ENCODE data around the gene MYH9.

Gene MYH9

DNA sequence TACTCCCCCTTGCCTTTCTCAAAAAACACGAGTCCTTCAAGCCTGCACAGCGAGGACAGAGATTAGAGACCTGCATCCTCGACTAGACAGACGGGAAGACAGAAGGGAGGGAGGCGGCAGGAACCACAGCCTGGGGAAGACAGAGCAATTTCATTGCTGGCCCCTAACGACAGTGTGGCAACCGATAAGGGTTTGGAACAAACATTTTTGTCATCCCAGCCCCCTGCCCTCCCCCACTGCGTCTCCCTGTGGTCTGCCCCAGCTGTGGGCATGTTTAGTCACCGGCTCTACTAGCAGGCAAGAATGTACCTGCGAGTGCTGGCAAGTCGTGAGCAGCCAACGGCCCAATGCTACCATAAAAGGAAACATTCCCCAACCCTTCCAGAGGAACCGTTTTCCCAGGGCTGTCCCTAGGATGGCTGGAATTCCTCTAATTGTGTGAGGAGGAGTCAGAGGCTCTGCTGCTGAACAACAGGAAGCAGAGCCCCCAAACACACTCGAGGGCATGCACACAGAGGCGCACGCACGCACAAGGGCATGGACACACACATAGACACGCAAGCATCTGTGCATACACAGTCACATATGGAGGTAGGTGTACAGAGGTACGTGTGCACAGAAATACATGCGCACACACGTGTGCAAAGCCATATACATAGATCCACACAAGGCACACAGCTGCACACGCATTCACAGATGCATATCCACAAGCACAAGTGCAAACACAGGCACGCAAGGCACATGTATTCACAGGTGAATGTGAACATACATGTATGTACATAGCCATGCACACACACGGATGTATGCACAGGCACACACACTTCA is 58.3 kb downstream of the MYH9 start:
- DNase-seq = peak; percentile 41

DNA sequence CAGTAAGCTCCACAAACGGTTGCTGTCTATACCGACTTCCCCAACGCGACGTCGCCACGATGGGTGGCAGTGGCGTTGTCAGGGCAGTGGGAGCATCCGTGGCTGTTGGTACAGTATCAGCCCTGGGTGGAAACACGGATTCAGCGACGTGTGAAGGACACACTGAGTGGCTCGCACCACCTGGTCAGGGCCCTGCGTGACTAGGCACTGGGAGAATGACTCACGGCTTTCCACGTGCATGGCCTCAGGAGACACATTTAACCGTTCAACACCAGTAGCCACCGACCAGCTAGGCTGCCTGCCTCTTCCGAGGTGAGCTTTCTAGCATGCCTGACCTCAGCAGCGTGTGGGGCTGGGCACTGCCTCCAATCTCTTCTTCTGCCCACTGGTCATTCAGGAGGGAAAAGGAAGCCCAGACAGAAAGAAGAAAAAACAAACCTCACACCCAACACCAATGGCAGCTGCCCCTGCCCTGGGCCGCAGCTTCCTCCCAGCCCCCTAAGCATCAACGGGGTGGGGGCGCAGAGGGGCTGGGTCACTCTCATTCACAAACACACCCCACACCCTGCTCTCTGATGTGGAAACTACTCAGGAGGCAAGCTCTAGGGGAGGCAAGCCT is 59.0 kb downstream of the MYH9 start:
- no peak for DNase-seq

DNA sequence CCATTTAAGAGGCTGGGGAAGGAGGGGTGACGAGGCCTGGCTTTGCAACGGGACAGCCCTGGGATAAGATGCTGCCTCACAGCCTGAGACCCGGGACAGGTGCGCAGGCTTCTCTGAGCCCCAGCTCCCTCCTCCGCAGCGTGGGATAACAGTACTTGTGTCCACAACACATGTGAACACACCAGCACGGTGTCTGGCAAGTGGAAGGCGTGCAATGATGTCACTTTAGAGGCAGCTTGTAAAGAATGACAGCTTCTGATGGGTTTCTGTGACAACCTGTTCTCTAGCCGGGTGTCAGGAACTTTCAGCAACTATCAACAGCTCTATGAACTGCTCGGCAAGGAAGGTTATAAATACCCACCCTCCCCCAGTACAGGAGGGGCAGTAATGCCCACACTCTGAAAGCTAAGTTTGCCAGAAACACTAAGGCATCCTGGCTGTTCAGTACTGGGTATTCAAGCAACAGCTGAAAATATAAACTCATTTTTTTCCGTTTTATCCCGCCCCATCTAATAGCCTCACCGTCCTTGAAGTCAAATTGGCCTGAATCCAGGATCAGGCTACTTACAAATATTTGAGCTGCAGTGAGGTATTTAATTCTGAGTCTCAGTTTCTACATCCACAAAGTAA is 59.7 kb downstream of the MYH9 start:
- DNase-seq = no peak

DNA sequence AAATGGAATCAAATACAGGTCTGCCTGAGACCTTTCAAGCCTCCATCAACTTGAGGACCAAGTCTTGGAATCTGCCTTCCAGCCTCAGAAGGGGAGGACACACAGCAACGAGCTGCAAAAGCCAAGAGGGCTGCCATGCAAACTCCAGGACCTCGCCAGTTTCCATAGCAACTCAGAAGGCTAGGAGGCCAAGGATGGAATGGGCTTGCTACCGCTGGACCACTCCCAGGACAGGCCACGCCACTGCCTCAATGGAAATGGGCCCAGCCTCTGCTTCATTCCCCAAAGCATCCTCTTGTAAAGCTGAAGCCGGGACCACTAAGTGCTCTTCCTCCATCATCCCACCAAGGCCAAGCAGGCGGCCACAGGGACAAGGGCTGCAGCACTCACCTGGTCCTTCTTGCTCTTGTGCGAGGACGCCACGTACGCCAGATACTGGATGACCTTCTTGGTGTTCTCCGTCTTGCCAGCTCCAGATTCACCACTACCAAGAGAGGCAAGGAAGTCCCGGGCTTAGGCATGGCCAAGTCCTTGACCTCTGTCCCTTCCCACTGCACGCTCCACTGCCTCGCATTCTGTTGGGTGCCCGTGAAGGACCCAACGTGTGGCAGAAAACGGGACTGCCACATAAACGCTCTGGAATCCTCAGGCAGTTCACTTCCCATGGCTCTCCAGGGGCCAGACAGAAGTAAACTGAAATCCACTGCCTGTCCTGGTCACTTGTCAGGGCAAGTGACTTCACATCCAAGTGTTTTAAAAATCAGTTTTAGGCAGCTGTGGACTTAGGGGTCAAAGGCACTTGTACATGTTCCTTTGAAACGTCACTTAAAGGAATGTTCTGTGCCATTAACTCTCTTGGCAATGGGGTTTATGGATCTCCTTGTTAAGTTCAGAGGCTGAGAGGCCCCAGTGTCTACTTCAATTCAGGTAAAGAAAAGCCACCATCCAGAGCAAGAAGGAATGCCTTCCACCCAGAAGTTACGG is 61.3 kb downstream of the MYH9 start:
- DNase-seq = no peak

DNA sequence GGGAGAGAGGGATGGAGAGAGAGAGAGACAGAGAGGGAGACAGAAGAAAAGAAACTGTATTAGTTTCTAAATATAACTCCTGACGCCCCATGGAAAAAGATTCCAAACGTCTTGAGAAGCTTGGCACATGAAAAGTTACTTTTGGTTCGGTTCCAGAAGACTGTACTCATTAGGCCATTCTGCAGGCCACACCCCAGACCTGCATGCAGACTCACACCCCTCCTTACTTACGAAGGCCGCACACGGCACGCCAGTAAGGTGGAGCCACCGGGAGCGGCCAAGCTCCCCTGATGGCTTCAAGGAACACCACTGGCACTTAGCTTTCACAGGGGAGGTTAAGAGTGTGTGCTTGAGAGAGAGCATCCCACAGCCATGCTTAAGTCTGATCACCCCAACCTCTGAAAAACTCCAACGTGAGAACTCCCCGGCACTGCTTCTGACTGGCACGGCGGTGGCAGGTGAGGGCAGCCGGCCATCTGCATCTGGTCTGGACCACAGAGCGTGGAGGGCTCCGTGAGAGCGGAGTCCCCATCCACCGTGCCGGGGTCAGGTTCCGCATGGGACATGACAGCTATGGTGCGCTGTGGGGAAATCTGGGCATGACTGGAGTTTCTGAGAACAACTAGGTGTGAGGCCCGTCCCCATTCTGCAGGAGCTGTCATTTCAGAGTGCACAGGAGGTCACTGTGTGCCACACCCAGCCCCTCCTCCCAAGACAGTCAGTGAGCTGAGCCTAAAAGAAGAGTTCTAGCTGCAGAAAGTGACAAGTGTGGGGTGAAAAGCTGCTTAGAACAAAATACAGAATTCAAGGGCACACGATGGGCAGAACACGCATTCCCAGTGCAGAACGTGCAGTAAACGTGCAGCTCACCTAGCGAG is 62.4 kb downstream of the MYH9 start:
- no peak for DNase-seq

DNA sequence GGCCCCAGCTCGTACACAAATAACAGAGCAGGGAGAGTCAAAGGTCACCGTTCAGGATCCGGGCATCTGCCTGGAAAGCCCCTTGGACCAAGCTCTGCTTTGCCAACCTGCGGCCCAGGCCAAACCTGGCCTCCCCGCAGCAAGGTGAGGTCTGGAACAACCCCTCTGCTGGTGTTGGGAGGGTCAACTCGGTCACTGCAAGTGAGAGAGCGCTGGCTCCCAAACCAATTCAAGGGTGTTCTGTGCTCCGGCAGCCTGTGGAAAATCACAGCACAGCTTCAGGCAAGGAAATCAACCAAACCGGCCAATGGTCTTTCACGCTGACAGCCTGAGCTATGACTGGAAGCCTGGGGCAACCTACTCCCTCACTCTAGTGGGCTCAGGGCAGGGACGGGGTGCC is 63.4 kb downstream of the MYH9 start:
- no peak for DNase-seq

DNA sequence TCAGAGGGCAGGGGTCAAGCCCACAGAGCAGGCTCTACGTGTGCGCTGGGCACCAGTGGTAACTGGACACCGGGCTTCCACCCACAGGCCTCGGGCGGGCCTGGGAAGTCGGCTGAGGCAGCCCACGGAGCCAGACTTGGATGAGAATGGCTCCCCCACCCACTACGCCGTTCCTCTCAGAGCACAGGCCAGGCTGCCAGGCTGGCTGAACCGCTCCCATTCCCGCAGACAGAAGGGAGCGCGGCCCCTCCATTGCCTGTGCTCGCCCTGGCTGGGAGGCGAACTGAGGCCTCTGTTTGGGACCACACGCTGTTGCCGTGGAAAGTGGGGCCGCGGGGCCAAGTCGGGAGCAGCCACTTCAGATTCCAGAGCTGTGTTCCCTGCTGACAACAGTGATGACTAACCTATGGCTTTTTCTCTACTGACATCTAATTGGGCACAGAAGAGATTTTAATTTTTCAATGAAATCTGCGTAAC is 63.9 kb downstream of the MYH9 start:
- no peak for DNase-seq

DNA sequence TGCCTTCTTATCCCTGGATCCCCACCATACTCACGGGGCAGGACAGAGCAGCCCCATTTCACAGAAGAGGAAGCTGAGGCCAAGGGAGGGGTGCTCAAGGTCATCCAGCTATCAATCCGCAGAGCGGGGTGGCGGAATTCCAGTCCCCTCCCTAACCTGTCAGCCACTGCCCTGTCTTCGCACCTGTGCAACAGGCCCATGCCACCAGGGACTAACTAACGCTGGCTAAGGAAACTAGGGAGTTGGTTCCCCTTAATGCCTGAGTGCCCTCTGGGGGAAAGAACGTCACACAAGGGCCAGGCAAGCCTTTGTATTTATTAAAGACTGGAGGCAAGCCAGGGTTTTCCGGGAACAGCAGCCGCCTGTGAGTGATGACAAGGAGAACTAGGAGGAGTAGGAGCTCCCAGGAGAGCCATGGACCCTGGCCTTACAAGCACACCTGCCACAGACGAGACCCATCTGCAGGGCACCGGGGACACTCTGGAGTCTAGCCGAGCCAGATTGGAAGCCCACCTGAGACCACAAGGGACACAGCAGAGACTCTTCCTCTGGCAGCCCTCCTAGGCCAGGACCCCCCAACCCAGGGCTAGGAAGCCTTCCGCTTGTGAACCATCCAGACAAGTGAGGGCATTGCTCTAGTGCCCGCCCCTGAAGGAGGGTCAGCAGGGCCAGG is 64.4 kb downstream of the MYH9 start:
- DNase-seq = no peak

DNA sequence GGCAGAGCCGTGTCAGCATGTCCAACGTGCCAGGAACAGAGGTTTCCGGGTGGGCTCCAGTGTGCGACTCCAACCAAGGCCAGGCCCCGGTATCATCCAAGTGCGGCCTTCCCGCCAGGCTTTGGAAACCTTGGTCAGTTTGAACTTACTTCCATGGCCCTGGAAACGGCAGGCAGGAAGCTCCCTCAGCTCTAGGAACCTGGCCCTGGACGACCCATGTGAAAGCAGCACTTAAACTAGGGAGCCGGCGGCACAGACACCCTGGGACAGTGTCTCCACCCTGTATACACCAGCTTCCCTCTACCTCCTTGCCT is 65.2 kb downstream of the MYH9 start:
- DNase-seq = no peak

DNA sequence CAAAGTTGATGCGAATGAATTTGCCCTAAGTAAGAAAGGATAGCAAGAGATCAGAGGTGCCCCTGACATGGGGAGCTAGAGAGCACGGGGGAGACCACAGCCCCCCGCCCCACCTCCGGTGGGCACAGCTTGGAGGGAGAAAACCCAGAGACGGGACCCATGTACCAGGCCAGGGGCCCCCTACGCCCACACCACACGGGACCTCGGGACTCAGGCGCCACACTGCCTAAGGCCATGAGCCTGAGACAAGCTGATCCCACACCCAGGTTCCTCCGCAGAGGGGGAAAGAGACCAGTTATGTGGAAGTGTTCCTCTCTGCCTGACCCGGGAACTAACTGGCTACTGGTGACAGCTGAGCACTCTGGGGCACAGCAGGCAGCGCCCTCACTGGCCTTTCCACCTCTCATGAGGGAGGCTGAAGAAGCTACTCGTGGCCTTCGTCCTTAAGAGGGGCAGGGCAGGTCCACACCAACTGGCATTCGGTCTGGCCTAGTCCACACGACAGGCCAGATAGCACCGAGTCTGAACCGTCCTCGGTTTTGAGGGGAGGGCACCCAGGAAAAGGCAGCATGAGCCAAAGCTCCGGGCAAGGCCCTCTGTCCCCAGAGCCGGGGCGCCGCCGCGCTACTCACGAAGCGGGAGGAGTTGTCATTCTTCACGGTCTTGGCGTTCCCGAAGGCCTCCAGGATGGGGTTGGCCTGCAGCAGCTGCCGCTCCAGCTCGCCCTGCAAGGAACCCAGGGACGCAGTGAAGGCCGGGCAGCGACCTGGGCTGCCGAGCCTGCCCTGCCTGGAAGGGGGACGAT is 65.8 kb downstream of the MYH9 start:
- DNase-seq = no peak

DNA sequence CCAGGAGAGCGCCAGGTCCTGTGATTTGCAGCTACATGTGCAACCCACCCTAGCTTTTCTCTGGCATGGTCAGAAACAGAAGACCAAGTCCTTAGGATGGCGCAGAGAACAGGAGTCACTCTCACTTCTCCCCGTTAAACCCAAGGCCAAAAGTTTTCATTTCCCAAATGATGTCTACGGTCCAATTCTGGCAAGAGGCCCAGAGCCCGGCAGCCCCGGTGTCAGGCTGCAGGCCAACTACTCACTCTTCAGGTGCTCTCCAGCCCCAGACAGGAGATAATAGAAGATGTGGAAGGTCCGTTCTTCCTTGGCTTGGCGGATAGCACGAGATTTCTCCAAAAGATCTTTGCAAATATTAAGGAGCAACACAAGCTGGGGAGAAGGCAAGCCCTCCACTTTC is 67.2 kb downstream of the MYH9 start:
- no peak for DNase-seq

DNA sequence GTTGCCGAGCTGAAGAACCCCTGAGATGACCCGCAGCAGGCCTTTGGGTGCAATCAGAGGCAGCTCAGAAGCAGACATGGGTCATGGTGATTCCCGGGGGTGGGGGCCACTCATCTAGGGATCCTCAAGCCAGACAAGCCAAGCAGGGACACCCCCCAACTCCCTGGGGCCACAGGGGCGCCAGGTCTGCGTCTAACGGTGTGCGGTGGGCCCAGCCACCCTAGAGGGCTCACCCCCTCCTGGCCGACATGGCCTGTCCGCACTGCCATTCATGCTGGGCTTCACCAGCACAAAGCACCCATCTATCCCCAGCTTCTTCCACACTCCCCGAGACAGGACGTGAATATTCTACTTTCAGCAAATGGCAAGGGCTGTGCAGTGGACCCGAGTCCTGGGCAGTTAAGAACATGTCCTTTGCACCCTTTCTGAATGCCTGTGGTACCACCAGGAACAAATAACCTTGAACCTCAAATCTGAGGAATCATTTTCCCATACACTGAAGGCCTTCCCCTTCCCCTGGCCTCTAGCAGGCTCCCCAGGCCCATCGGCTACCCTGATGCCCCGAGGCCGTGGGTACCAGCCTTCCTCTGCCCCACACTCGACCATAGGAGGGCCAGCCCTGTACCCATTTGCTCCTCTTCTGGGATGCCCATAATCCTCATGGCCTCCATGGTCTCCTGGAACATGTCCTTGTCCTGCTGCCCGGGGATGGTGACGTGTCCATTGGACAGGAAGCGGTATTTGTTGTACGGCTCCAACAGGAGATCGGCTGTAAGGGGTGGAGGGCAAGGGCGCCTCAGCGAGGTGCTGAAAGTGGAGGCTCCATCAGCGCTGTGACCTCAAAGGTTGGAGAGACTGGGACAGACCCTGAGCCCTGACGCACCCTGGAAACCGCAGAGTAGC is 67.9 kb downstream of the MYH9 start:
- DNase-seq = no peak

DNA sequence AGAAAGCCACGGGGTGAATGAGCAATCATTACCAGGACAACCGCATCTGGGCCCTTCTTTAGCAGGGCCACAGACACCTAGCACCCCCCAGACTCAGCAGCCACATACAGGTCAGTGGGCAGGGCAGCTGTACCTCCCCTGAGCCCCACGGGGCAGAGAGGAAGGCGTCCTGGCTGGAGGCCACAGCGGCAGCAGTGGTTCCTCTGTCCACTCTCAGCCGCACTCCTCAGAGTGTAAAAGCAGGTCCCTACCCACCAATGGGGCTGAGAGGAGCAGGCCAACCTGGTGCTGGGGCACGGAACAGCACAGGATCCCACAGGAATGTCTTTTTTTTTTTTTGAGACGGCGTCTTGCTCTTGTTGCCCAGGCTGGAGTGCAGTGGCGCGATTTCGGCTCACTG is 69.3 kb downstream of the MYH9 start:
- no peak for DNase-seq

DNA sequence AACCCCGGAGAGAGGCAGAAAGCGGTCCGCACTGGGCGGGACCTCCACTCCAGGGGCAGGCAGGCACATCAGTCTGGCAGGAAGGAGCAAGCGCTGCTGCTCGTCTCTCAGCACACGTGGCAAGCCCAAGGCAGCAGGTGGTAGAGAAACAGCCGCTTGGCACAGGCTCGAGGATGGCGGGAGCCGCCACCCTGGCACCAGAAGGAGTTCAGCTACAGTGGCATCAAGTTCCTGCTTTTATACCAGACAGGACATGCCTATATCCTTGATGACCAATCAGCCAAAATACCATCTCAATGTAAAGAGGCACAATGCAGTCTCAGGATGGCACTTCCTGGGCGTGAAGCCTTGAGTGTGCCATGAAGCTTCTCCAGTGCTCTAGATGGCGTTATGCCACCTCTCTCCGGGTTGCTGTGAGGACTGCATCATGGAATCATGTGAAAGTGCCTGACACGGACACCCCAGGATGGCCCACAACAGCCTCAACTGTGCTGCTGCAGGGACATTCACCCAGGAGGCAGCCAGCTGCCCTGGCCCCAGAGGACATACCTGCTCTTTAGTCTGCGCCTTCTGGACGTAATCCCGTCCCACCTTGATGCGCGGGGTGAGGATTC is 70.0 kb downstream of the MYH9 start:
- DNase-seq = no peak

DNA sequence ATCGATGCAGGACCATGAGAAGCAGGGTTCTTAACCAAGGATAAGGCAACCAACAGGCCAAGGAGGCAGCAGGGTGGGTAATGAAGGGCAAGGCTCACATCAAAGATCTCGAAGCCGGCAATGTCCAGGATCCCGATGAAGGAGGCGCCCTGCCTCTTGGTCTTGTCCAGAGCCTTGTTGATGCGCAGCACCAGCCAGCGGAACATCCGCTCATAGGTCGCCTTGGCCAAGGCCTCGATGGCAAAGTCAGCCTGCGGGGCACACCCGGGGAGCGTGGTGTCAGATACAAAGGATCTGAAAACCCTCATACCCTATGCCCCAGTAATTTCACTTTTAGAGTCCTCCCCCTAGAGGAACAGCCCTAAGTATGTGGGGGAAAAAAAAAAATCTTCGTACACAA is 71.3 kb downstream of the MYH9 start:
- no peak for DNase-seq

DNA sequence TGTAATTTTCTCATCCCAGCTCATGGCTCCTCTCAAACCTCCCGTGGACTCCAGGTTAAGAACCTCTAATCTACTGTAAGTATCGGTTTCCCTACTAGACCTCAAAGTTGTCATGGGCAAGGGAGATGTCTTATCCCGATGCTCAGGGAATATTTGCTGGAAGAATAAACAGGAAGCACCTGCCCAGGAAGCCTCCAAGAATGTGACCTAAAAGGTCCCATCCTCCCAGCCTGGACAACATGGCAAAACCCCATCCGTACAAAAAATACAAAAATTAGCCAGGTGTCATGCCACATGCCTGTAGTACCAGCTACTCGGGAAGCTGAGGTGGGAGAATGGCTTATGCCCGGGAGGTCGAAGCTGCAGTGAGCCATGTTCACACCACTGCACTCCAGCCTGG is 72.4 kb downstream of the MYH9 start:
- DNase-seq = no peak

DNA sequence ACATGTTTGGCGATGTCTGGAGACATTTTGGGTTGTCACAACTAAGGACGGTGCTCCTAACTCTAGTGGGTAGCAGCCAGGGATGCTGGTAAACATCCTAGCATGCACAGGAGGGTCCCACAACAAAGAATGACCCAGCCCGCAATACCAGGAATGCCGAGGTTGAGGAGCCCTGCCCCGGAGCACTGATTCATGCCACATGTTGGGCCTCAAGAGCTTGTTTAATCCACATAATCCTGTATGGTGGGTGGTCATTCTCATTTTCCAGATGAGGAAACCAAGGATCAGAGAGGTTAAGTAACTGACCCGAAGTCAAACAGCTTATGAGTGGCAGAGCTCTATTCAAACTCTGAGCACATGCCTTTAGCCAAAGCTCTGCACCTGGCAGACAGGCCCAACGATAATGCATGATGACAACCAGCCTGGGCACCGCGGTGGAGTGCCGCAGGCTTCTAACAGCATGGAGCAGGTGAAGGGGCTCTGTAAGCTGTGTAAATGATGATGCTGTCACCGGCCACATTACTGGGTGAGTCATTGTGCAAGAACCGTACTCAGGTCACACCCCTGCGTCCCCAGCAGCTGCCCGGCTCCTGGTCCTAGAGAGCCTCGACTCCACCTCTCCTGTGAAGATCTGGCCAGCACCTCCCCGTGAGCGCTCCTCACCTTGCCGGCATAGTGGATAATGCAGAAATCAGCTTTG is 76.2 kb downstream of the MYH9 start:
- DNase-seq = no peak

DNA sequence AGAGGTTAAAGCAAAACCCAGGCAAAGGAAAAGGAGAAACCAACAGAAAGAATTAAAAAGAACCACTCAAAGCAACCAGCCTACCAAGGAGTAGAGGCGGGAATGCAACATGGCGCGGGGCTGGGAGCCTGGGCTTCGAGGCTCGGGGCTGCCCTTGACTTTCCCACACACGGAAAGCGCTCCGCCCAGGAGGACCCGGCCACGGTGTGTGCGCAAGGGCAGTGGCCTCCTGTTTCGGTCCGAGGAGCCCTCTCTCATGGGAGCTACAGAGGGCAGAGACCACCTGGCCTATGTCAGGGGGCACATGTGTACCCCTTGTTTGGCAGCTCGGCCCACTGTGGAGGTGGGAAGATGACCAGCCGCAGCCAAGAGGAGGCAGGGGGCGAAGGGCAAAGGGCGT is 78.9 kb downstream of the MYH9 start:
- no peak for DNase-seq
